Liver (tissue), 9 donors: ENCODE measurements around the gene MTF1. TPM values are rescaled to one million over a fixed set of nuclear protein-coding genes. Genes with fewer than 3 reads are reported as not detected.

Experiments used
- DNase-seq: peaks from one replicate; pipeline ENCODE4 v3.0.0-alpha.2; 2017; ENCODE audit warnings: low spot score
- H3K27ac ChIP-seq, 2 donors: one replicate each; pipeline ENCODE4 v1.7.0; 2013; ENCODE audit warnings: inconsistent platforms in 2 of 2, low read length in 2 of 2, control low read depth in 1 of 2, low read depth in 1 of 2, mild to moderate bottlenecking in 1 of 2
- H3K27me3 ChIP-seq, 4 donors: one replicate each; pipeline versions ENCODE4 v1.6.1 to v1.7.0; 2013; ENCODE audit warnings: low read length in 3 of 4, inconsistent platforms in 1 of 4, mild to moderate bottlenecking in 1 of 4, moderate library complexity in 1 of 4; ENCODE audit not compliant: control insufficient read depth in 4 of 4, insufficient read depth in 4 of 4
- H3K36me3 ChIP-seq, 4 donors: one replicate each; pipeline versions ENCODE4 v1.6.1 to v1.7.0; 2013; ENCODE audit warnings: low read length in 3 of 4, mild to moderate bottlenecking in 3 of 4, low read depth in 1 of 4, moderate library complexity in 1 of 4; ENCODE audit not compliant: control insufficient read depth in 4 of 4, insufficient read depth in 3 of 4
- H3K4me1 ChIP-seq, 4 donors: one replicate each; pipeline versions ENCODE4 v1.6.1 to v1.7.0; 2013; ENCODE audit warnings: low read length in 3 of 4, mild to moderate bottlenecking in 3 of 4, moderate library complexity in 1 of 4; ENCODE audit not compliant: control insufficient read depth in 4 of 4, insufficient read depth in 4 of 4
- H3K4me3 ChIP-seq, 3 donors: one replicate each; pipeline versions ENCODE4 v1.6.1 to v1.7.0; 2013; ENCODE audit warnings: low read length in 3 of 3, control low read depth in 1 of 3, low read depth in 1 of 3, mild to moderate bottlenecking in 1 of 3
- H3K9ac ChIP-seq, 2 donors: one replicate each; pipeline ENCODE4 v1.7.0; 2013; ENCODE audit warnings: low read length in 2 of 2, mild to moderate bottlenecking in 2 of 2, moderate library complexity in 2 of 2, control low read depth in 1 of 2, low read depth in 1 of 2
- H3K9me3 ChIP-seq, 4 donors: one replicate each; pipeline versions ENCODE4 v1.6.1 to v1.7.0; 2013; ENCODE audit warnings: low read length in 3 of 4; ENCODE audit not compliant: control insufficient read depth in 4 of 4
- EGR1 ChIP-seq, 2 donors: IDR thresholded peaks; 2 replicates each; pipeline ENCODE4 v1.6.1; 2016 to 2018; ENCODE audit warnings: antibody characterized with exemption in 2 of 2, low read depth in 2 of 2
- FOXA1 ChIP-seq: IDR thresholded peaks from 2 replicates; pipeline ENCODE4 v1.6.1; 2016; ENCODE audit warnings: antibody characterized with exemption
- FOXA2 ChIP-seq: IDR thresholded peaks from 2 replicates; pipeline ENCODE4 v1.6.1; 2016; ENCODE audit warnings: antibody characterized with exemption
- GABPA ChIP-seq, 2 donors: IDR thresholded peaks in 1 of 2; conservative IDR thresholded peaks in 1 of 2; 2 replicates each; pipeline ENCODE4 v1.6.1; 2016; ENCODE audit warnings: antibody characterized with exemption in 2 of 2, mild to moderate bottlenecking in 1 of 2, moderate library complexity in 1 of 2
- HNF4A ChIP-seq, 2 donors: conservative IDR thresholded peaks; 2 replicates each; pipeline ENCODE4 v1.6.1; 2016; ENCODE audit warnings: antibody characterized with exemption in 2 of 2, mild to moderate bottlenecking in 2 of 2
- JUND ChIP-seq, 2 donors: IDR thresholded peaks; 2 replicates each; pipeline ENCODE4 v1.6.1; 2016; ENCODE audit warnings: antibody characterized with exemption in 2 of 2
- NR2F2 ChIP-seq: IDR thresholded peaks from 2 replicates; pipeline ENCODE4 v1.6.1; 2016; ENCODE audit warnings: antibody characterized with exemption
- RAD21 ChIP-seq, 2 donors: IDR thresholded peaks; 2 replicates each; pipeline ENCODE4 v1.6.1; 2016; ENCODE audit warnings: antibody characterized with exemption in 2 of 2, mild to moderate bottlenecking in 2 of 2
- RXRA ChIP-seq, 2 donors: IDR thresholded peaks; 2 replicates each; pipeline ENCODE4 v1.6.1; 2017 to 2018; ENCODE audit warnings: antibody characterized with exemption in 2 of 2, mild to moderate bottlenecking in 1 of 2
- SP1 ChIP-seq: IDR thresholded peaks from 2 replicates; pipeline ENCODE4 v1.6.1; 2018; ENCODE audit warnings: antibody characterized with exemption, mild to moderate bottlenecking
- TAF1 ChIP-seq: conservative IDR thresholded peaks from 2 replicates; pipeline ENCODE4 v1.6.1; 2016; ENCODE audit warnings: antibody characterized with exemption, mild to moderate bottlenecking
- YY1 ChIP-seq: IDR thresholded peaks from 2 replicates; pipeline ENCODE4 v1.6.1; 2016; ENCODE audit warnings: antibody characterized with exemption, mild to moderate bottlenecking
- WGBS: extraction: QIAGEN DNeasy Blood & Tissue Kit; methylation state at CpG from one replicate; pipeline ENCODE4 v1.1.7; 2013; 5-methylcytosine and 5-hydroxymethylcytosine counted together
- polyA plus RNA-seq, 2 donors: library from polyadenylated mRNA; stranded (reverse) in 1 of 2; unstranded in 1 of 2; fragments of 200-250 nt in 1 of 2; fragments of >200 nt in 1 of 2; fragmentation: Nextera tagmentation in 1 of 2; extraction: Ambion mirVana in 1 of 2; gene quantifications; one replicate each; pipeline versions ENCODE4 v1.2.1 to v1.2.3, GENCODE V29; 2013 to 2015
- total RNA-seq, 2 donors: library from RNA; depleted of rRNA; stranded (reverse); fragments of >200 nt; gene quantifications; one replicate each; pipeline ENCODE4 v1.2.3, GENCODE V29; 2014
- TF ChIP-seq, protein P1 (sequence below): IDR thresholded peaks from 2 replicates; pipeline ENCODE4 v1.6.1; 2016; ENCODE audit warnings: antibody characterized with exemption
- TF ChIP-seq, protein P2 (sequence below): fragments of 150-350 bp; IDR thresholded peaks from 2 replicates; pipeline ENCODE4 v1.5.1; 2017; ENCODE audit warnings: improper control_type of control experiment, low read depth, low read length; ENCODE audit not compliant: missing input control
- TF ChIP-seq, protein P3 (sequence below): IDR thresholded peaks from 2 replicates; pipeline ENCODE4 v1.6.1; 2016; ENCODE audit warnings: antibody characterized with exemption
- TF ChIP-seq, protein P4 (sequence below): IDR thresholded peaks from 2 replicates; pipeline ENCODE4 v1.6.1; 2016; ENCODE audit warnings: antibody characterized with exemption, mild to moderate bottlenecking
- donor health status: healthy.
- donor health status: healthy.
- donor health status: healthy.
- donor health status: healthy.
- donor health status: healthy.

MTF1 gene
- total and polyA plus RNA-seq, 4 donors: 2.3 to 3.3 (median 3.0) TPM

DNA sequence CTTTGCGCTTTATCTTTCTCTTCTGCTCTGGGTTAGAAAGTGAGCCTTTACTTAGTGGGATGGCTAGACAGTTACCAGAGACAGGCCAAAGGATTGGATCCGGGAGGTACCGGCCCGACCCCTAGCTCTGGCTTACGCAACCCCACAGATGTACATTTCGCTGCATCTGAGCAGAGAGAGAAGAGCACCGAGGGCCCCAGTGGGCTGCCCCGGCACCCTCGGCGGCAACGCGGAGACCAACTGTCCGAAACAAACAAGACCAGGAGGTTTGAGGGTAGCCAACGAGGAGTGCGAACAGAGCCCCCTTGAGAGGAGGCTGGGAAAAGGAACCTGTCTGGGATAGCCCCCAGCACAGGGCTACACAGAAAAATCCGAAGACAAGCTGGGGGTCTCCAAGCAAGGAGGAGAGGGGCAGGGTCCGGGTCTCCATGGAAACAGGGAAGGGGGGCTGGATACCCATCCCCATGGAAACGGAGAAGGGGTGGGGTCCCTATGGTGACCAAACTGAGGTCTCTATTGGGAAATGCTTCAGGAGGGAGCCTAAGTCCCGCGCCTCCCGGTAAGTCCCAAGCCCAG, 373 bp downstream of the MTF1 start:
- WGBS: 1% methylated on average over 21 of the region's 21 CpGs
- Histone ChIP-seq H3K9me3 (no peaks in the 10 kb centered on the region), H3K36me3 (peaks cover 5 to 29% (median 11%) of the 10 kb centered on the region in 4 donors), H3K27ac (peak overlapping the region; percentile 76 to 95), H3K4me3 (peak overlapping the region; percentile 75 to 97 (median 79)), H3K9ac (peak overlapping the region; percentile 63 to 83), H3K27me3 (no peaks in the 10 kb centered on the region), H3K4me1 (peaks cover 3 to 20% (median 17%) of the 10 kb centered on the region in 4 donors)
- no peak for DNase-seq
- TF ChIP-seq NR2F2 (no peak), FOXA2 (no peak), GABPA (IDR thresholded peaks at IDR 0.05 in 1 of 2, conservative IDR thresholded peaks at IDR 0.05 in 1 of 2) (no peak), FOXA1 (no peak), RXRA (IDR thresholded peaks at IDR 0.05) (no peak), YY1 (no peak), RAD21 (IDR thresholded peaks at IDR 0.05) (no peak), HNF4A (conservative IDR thresholded peaks at IDR 0.05) (no peak), JUND (IDR thresholded peaks at IDR 0.05) (no peak), SP1 (no peak), TAF1 (no peak), EGR1 (IDR thresholded peaks at IDR 0.05; ENCODE audit: low read depth in 2 of 2) (no peak)
- TF ChIP-seq, protein P1, sequence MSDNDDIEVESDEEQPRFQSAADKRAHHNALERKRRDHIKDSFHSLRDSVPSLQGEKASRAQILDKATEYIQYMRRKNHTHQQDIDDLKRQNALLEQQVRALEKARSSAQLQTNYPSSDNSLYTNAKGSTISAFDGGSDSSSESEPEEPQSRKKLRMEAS: no peak
- TF ChIP-seq, protein P2, sequence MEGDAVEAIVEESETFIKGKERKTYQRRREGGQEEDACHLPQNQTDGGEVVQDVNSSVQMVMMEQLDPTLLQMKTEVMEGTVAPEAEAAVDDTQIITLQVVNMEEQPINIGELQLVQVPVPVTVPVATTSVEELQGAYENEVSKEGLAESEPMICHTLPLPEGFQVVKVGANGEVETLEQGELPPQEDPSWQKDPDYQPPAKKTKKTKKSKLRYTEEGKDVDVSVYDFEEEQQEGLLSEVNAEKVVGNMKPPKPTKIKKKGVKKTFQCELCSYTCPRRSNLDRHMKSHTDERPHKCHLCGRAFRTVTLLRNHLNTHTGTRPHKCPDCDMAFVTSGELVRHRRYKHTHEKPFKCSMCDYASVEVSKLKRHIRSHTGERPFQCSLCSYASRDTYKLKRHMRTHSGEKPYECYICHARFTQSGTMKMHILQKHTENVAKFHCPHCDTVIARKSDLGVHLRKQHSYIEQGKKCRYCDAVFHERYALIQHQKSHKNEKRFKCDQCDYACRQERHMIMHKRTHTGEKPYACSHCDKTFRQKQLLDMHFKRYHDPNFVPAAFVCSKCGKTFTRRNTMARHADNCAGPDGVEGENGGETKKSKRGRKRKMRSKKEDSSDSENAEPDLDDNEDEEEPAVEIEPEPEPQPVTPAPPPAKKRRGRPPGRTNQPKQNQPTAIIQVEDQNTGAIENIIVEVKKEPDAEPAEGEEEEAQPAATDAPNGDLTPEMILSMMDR: no peak
- TF ChIP-seq, protein P3, sequence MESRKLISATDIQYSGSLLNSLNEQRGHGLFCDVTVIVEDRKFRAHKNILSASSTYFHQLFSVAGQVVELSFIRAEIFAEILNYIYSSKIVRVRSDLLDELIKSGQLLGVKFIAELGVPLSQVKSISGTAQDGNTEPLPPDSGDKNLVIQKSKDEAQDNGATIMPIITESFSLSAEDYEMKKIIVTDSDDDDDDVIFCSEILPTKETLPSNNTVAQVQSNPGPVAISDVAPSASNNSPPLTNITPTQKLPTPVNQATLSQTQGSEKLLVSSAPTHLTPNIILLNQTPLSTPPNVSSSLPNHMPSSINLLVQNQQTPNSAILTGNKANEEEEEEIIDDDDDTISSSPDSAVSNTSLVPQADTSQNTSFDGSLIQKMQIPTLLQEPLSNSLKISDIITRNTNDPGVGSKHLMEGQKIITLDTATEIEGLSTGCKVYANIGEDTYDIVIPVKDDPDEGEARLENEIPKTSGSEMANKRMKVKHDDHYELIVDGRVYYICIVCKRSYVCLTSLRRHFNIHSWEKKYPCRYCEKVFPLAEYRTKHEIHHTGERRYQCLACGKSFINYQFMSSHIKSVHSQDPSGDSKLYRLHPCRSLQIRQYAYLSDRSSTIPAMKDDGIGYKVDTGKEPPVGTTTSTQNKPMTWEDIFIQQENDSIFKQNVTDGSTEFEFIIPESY: no peak
- TF ChIP-seq, protein P4, sequence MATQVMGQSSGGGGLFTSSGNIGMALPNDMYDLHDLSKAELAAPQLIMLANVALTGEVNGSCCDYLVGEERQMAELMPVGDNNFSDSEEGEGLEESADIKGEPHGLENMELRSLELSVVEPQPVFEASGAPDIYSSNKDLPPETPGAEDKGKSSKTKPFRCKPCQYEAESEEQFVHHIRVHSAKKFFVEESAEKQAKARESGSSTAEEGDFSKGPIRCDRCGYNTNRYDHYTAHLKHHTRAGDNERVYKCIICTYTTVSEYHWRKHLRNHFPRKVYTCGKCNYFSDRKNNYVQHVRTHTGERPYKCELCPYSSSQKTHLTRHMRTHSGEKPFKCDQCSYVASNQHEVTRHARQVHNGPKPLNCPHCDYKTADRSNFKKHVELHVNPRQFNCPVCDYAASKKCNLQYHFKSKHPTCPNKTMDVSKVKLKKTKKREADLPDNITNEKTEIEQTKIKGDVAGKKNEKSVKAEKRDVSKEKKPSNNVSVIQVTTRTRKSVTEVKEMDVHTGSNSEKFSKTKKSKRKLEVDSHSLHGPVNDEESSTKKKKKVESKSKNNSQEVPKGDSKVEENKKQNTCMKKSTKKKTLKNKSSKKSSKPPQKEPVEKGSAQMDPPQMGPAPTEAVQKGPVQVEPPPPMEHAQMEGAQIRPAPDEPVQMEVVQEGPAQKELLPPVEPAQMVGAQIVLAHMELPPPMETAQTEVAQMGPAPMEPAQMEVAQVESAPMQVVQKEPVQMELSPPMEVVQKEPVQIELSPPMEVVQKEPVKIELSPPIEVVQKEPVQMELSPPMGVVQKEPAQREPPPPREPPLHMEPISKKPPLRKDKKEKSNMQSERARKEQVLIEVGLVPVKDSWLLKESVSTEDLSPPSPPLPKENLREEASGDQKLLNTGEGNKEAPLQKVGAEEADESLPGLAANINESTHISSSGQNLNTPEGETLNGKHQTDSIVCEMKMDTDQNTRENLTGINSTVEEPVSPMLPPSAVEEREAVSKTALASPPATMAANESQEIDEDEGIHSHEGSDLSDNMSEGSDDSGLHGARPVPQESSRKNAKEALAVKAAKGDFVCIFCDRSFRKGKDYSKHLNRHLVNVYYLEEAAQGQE: no peak

DNA sequence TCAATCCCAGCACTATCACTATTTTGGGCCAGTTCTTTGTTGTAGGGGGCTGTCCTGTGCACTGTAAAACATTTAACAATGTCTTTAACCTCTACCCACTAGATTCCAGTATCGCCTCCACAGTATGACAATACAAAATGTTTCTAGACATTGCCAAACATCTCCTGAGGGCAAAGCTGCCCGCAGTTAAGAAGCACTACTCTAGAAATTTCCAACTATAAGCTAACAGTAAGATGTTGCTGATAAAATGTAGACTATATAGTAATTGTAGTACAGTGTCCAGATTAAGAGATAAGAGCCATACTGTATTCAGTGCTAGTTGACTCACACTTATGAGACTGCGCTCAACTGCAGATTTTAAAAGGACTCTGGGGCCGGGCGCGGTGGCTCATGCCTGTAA, 5.0 kb downstream of the MTF1 start:
- Histone ChIP-seq H3K4me1 (peaks cover 3 to 28% (median 24%) of the 10 kb centered on the region in 4 donors), H3K9ac (no peak overlapping the region), H3K36me3 (peaks cover 0 to 13% (median 7%) of the 10 kb centered on the region in 4 donors), H3K9me3 (no peaks in the 10 kb centered on the region), H3K4me3 (no peak overlapping the region), H3K27ac (no peak overlapping the region), H3K27me3 (no peaks in the 10 kb centered on the region)
- TF ChIP-seq RXRA (IDR thresholded peaks at IDR 0.05) (no peak), TAF1 (no peak), FOXA2 (no peak), JUND (IDR thresholded peaks at IDR 0.05) (no peak)
- TF ChIP-seq, protein P1: no peak
- TF ChIP-seq, protein P4: no peak
- TF ChIP-seq, protein P2: no peak
- no peak for DNase-seq
- WGBS: 98% methylated on average over 6 of the region's 6 CpGs
